Activated CD4-positive, alpha-beta T cell treated with anti-CD3 and anti-CD28 coated beads for 48 hours (primary cell): ENCODE measurements around the gene ANKRD61.
"Not testable (repeated sequence)": the region's sequence is repeated elsewhere in the genome, so short reads cannot be mapped to it uniquely, and the experiment has no call there.

Source experiments
- DNase-seq: peaks from one replicate; pipeline ENCODE4 v3.0.0-alpha.2; 2020

The ANKRD61 gene

GRCh38 chr7:6032167-6032566 is 991 bp downstream of the ANKRD61 start:
- no peak for DNase-seq

DNA sequence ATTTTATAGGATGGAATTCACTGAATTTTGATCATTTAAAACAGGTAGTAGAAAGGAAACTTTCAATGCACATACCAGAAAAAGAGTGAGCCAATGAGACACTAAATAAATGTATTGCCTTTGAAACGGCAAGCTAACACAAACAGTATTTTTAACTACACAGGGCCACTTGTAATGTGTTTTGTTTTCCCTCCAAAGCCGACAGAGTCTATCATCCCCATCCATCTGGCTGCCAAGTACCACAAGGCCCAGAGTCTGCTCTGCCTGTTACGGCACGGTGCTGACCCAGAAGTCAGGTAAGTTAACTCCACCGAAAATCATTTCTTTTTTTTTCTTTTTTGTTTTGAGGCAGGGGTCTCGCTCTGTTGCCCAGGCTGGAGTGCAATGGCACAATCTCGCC is 1.5 kb downstream of the ANKRD61 start:
- DNase-seq, result no peak

GRCh38 chr7:6035165-6035564 is 4.0 kb downstream of the ANKRD61 start:
- no peak for DNase-seq

DNA sequence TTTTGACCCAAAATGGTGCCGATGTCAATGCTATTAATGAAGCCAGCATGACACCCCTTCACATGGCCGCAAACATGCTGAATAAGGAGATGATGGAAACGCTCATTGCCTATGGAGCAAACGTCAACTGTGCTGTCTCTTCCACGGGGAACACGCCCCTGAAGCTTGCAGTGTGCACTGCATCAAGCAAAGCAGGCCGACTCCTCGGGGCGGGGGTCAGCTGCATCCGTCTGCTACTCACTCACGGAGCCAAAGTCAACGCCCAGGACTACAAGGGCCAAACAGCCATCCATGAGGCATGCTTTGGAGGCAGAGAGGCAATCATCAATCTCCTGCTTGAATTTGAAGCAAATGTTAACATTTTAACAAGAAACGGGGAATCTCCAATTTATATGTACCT is 4.5 kb downstream of the ANKRD61 start:
- no peak for DNase-seq

DNA sequence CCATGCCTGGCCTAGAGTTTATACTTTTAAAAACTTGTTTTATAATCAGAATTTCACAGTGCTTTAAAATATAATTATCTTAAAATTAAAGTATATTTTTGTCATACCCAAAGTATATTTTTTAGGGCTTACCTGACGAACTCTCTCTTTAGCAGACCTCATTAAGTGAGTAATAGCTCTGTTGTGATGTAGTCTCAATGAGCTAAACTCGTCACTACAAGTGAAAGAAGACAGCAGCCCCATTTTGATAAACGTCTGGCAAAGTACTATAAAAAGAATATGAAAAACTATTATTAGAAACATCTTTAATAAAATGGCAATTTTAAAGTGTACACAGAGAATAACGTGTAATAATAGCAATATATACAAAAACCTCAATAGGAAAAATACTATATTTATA is 18.6 kb downstream of the ANKRD61 start:
- no peak for DNase-seq

GRCh38 chr7:6051185-6051584 is 20.0 kb downstream of the ANKRD61 start:
- DNase-seq, result not testable (repeated sequence)

DNA sequence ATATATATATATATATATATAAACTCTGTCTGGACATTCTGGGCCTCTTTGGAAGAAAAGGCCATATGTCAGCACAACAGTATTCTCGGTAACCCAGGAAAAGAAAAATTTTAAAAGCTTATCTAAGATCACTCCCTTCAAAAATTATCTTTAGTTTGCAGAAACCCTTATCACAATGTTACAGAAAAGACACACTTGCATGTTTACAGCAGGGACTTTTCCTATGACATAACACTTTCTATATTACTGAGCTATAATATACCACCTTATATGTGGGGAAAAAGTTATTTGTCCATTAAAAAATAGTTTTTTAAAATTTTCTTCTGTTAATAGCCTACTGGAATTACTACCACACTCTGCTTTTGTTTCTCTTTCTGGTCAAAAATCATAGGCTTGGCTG is 25.4 kb downstream of the ANKRD61 start:
- no peak for DNase-seq

DNA sequence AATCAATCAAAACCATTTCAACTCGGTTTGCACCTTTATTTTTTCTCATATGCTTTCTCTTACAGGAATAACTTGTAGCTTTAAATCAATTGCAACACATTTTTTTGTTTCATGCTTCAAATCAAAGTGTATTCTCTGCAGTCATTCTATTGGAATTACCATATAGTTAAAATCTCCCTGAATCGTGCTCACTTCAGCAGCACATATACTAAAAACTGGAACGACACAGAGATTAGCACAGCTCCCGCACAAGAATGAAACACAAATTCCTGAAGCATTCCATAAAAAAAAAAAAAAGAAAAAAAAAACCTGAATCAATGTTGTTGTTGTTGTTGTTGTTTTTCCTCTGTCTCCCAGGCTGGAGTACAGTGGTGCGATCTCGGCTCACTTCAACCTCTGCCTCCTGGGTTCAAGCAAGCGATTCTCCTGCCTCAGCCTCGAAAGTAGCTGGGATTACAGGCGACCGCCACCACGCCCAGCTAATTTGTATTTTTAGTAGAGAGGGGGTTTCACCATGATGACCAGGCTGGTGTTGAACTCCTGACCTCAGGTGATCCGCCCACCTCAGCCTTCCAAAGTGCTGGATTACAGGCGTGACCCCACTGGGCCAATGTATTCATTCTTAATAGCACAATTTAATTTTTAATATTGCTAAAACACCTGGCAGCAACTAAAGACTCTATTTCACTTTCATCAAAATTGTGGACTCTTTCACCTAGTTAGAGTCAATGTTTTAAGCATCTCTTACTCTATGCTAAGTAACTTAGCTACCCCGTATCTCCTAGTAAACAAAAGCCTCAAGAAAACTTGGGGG is 26.3 kb downstream of the ANKRD61 start:
- DNase-seq, result no peak

GRCh38 chr7:6059941-6060340 is 28.8 kb downstream of the ANKRD61 start:
- not testable (repeated sequence) for DNase-seq

- DNase-seq, result no peak
Measured at GRCh38 chr7:6071406-6071805, 40.2 kb downstream of the ANKRD61 start.

- no peak for DNase-seq
Measured at GRCh38 chr7:6074612-6075380, 43.6 kb downstream of the ANKRD61 start.

DNA sequence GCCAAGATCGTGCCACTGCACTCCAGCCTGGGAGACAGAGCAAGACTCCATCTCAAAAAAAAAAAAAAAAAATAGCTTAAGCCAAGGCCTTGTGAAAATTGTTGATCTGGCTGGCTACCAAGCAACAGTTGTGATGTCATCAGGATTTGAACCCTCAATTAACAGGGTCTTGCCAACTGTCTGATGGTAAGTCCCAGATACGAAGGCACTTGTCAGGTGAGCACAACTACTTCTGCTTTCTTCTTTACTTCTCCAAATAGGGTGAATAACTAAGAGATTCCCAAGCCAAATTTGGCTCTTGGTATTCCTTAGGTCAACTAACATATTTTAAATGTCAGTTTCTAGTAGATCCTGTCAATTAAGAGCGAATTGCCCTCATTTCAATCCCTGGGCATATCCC is 47.4 kb downstream of the ANKRD61 start:
- no peak for DNase-seq

DNA sequence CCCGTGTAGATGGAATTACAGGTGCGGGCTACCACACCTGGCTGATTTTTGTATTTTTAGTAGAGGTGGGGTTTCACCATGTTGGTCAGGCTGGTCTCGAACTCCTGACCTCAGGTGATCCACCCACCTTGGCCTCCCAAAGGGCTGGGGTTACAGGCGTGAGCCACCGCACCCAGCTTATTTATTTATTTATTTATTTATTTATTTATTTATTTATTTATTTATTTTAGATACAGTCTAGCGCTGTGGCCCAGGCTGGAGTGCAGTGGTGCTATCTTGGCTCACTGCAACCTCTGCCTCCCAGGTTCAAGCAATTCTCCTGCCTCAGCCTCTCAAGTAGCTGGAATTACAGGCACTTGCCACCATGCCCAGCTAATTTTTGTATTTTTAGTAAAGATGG is 51.9 kb downstream of the ANKRD61 start:
- not testable (repeated sequence) for DNase-seq
